ENCODE results near the gene KCNE3. TPM values are rescaled to one million over a fixed set of nuclear protein-coding genes. Genes with fewer than 3 reads are reported as not detected.

The KCNE3 gene
- total and polyA plus RNA-seq, 9 of the 15 experiments (the other 6 are each of a cell fraction or from before 2014, with no cell fraction given), result 1.6 to 8.7 (median 6.2) TPM

GRCh38 chr11:74460481-74461154 lies 6.7 kb downstream of the KCNE3 start (continued):
- TF ChIP-seq ZNF592 (IDR thresholded peaks at IDR 0.05) (peak; percentile 77), HIVEP1 (CRISPR knock-in tag; IDR thresholded peaks at IDR 0.05) (0 out of 2 replicates have a peak, but pooled peaks have one; percentile 8), RCOR1 (IDR thresholded peaks at IDR 0.05; ENCODE audit: borderline replicate concordance in 1 of 2, low read depth in 2 of 2, low read length in 2 of 2) (peak in 1 of 2 experiments; percentile 8; a peak in 1 of 4 replicates), DMBX1 (CRISPR knock-in tag; IDR thresholded peaks at IDR 0.05; ENCODE audit: borderline replicate concordance) (peak; percentile 67), TAL1 (IDR thresholded peaks at IDR 0.05) (0 out of 2 replicates have a peak, but pooled peaks have one; percentile 19), C11orf30 (IDR thresholded peaks at IDR 0.05; ENCODE audit: low read depth) (peak; percentile 98), BRD9 (IDR thresholded peaks at IDR 0.05; ENCODE audit: low read depth, partially characterized antibody) (peak; percentile 16), ELF4 (CRISPR knock-in tag; IDR thresholded peaks at IDR 0.05) (peak; percentile 14; the same call in 1 of the 2 replicates), ZNF239 (CRISPR knock-in tag; IDR thresholded peaks at IDR 0.05) (no peak), SOX6 (IDR thresholded peaks at IDR 0.05) (peak; percentile 40; the same call in 1 of the 2 replicates), CTBP1 (IDR thresholded peaks at IDR 0.05; ENCODE audit: borderline replicate concordance) (peak; percentile 38; the same call in 1 of the 2 replicates)
- TF ChIP-seq, protein P1, sequence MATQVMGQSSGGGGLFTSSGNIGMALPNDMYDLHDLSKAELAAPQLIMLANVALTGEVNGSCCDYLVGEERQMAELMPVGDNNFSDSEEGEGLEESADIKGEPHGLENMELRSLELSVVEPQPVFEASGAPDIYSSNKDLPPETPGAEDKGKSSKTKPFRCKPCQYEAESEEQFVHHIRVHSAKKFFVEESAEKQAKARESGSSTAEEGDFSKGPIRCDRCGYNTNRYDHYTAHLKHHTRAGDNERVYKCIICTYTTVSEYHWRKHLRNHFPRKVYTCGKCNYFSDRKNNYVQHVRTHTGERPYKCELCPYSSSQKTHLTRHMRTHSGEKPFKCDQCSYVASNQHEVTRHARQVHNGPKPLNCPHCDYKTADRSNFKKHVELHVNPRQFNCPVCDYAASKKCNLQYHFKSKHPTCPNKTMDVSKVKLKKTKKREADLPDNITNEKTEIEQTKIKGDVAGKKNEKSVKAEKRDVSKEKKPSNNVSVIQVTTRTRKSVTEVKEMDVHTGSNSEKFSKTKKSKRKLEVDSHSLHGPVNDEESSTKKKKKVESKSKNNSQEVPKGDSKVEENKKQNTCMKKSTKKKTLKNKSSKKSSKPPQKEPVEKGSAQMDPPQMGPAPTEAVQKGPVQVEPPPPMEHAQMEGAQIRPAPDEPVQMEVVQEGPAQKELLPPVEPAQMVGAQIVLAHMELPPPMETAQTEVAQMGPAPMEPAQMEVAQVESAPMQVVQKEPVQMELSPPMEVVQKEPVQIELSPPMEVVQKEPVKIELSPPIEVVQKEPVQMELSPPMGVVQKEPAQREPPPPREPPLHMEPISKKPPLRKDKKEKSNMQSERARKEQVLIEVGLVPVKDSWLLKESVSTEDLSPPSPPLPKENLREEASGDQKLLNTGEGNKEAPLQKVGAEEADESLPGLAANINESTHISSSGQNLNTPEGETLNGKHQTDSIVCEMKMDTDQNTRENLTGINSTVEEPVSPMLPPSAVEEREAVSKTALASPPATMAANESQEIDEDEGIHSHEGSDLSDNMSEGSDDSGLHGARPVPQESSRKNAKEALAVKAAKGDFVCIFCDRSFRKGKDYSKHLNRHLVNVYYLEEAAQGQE (IDR thresholded peaks at IDR 0.05; ENCODE audit: borderline replicate concordance), result 0 out of 2 replicates have a peak, but pooled peaks have one; percentile 5
- TF ChIP-seq, protein P1 (CRISPR knock-in tag; IDR thresholded peaks at IDR 0.05; ENCODE audit: low read depth), result no peak
- TF ChIP-seq, protein P2, sequence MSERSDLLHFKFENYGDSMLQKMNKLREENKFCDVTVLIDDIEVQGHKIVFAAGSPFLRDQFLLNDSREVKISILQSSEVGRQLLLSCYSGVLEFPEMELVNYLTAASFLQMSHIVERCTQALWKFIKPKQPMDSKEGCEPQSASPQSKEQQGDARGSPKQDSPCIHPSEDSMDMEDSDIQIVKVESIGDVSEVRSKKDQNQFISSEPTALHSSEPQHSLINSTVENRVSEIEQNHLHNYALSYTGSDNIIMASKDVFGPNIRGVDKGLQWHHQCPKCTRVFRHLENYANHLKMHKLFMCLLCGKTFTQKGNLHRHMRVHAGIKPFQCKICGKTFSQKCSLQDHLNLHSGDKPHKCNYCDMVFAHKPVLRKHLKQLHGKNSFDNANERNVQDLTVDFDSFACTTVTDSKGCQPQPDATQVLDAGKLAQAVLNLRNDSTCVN (CRISPR knock-in tag; IDR thresholded peaks at IDR 0.05), result no peak; the same call in 1 of the 2 replicates
